ENCODE results near the gene SPRR3.
A peak's percentile ranks its signal among the peaks of the same experiment; 100 is the strongest.

The SPRR3 gene

DNA sequence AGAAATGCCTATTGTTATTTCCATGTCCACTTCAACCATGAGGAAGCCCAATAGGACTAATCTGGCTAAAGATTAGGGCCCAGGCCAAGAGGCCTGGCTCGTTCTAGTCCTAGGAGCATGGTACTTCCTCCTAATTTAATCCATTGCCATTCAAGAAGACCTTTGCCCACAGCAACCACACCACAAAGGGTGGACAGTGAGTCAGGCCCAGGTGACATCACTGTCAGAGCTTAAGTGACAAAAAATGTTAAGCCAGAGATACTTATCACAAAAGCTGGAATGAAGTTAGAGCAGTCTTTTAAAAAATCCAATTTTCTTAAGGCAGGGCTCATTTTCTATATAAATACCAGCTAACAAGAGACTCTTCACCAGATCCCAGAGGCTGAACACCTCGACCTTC is at the start of gene SPRR3:
SPRR3 (plus strand) TSS at position 368 of the 400 bp plus-strand sequence. CDS start 1,272 bp downstream, outside the sequence.
- DNase-seq = no peak

GRCh38 chr1:152953761-152954160 is 47.8 kb upstream of the SPRR3 start:
- no peak for DNase-seq

GRCh38 chr1:152954436-152954835 is 47.1 kb upstream of the SPRR3 start:
- DNase-seq = no peak

DNA sequence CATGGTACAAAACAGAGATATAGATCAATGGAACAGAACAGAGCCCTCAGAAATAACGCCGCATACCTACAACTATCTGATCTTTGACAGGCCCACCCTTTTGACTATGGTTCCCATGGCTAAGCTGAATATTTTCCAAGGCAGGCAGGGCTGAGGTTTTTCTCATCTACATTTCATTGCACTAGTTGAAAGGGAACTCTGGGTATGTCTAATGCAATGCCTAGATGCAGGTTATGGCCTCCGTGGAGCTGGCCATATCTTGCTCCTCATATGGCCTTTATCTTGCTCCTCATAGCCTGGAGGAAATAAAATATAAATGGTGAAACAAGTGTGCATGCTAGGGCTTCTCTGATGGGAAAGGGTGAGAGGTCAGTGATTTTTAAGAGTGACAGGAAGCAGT is 44.0 kb upstream of the SPRR3 start:
- no peak for DNase-seq

GRCh38 chr1:152959273-152959672 is 42.3 kb upstream of the SPRR3 start:
- DNase-seq = no peak

GRCh38 chr1:152959801-152960451 is 41.6 kb upstream of the SPRR3 start:
- no peak for DNase-seq

DNA sequence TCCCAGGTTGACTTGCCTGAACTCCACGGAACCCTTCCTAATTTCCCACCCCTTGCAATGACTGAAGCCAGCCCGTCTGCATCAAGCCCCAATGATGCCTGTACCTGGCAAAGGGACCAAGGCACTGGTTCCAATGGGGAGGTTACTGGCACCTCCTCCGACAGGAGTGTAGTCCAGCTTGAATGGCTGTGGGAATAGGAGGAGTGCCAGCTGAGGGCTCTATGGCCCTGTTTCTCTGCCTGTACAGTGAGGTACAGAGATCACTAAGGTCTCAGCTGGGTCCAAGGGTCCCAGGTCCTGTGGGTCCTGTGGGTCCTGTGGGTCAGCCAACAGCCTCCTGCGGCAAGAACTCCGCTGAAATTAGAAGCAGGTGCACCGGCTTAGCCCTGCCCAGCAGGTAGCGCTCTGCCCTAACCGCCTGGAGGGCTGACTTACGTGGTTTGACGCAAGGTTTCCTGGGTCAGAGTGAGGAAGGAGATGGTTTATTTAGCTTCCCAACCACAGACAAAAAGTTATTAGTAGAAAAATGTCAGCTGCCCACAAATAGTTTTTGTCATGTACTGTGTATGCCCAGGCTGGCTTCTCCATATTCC is 41.0 kb upstream of the SPRR3 start:
- DNase-seq = peak; percentile 30

DNA sequence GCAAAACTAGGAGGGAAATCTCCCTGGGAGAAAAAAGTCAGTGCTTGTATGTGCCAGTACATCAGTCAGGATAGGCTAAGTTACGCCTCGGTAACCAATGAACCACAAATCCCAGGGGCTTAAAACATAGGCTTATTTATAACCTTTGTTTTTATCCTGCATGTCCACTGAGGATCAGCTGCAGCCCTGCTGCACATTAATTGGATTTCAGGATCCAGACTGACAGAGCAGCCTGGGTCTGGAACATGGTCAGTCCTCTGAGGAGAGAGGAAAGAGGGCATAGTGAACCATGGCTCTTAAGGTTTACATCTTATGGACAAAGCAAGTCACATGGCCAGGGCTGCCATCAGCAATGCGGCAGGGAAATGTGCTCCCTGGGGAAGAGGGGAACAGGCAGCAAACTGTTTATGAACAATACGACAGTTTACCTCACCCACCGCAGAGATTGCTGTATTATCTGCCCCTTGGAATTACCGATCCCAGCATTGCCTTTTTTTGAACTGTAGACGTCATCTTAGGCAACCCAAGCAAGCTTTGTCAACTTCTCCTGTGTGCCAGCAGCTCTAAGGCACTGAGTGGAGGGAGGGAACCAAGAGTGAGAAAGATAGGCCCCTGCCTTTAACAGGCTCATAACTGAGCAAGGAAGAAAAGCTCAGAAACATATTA is 40.2 kb upstream of the SPRR3 start:
- no peak for DNase-seq

DNA sequence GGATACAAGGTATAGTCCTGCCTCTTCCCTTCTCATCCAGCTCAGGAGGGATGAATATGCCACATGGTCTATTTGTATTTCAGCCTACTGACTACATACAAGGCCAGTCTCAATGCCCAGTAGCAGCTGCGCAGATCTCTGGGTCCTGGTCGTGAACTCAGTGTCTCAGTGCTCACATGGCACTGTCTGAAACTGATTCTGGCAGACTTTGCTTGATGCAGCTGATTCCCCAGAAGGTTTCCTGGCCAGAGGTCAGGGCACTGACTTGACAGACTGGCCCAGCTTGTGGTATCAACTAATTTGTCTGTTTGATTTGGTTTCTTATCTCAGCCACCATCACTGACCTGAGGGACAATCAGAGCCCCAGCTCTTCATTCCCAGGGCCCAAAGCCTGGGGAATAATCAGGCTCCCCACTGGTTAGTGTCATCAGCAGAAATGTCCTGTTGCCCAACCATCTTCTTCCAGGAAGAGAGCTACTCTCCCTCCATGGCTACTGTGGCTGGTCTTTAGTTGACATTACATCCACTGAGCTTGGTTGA is 38.6 kb upstream of the SPRR3 start:
- DNase-seq = no peak

GRCh38 chr1:152964536-152964935 is 37.0 kb upstream of the SPRR3 start:
- no peak for DNase-seq

- no peak for DNase-seq
These were observed 35.7 kb upstream of the SPRR3 start for GRCh38 chr1:152965853-152966252.

GRCh38 chr1:152967201-152967600 is 34.3 kb upstream of the SPRR3 start:
- DNase-seq = no peak

DNA sequence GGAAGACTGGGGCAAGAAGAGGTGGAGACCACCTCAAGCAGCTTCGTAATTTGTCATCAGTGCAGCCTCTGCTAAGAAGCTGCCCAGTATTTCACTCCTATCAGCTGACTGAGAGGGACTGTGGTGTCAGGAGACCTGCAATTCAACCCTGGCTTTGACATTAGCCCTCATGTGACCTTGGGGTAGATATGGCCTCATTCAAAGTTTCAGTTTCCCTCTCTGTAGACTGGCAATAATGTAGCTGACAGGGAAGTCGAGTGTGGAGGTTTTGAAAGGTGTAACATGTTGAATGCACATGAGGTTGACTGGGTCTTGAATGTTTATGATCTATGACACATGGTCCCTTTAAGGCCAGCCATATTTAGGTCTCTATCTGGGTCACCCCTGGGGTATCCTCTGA is 33.3 kb upstream of the SPRR3 start:
- DNase-seq = peak; percentile 10

DNA sequence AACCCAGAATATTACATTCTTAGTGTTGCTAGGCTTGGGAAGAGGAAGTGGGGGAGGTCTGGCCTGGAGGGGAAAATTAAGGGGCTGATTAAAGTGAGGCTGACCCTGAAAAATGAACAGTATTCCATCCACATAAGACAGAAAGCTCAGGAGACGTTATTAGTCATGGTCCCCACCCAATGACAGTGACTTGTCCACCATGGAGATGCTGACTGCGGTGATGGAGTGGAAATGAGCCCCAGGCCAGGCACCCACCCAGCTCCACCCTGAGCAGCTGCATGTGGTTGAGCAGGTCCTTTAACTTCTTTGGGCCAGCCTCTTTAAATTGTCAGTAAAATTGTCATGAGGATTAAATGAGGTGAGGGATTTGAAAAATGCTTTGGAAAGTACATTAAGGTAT is 32.5 kb upstream of the SPRR3 start:
- DNase-seq = no peak

GRCh38 chr1:152970495-152970894 is 31.1 kb upstream of the SPRR3 start, which contains the start of gene SPRR4:
Gene SPRR4, plus strand, starts transcription at chr1:152970648. Its CDS starts 1,243 bp downstream, at chr1:152971891.
- no peak for DNase-seq

DNA sequence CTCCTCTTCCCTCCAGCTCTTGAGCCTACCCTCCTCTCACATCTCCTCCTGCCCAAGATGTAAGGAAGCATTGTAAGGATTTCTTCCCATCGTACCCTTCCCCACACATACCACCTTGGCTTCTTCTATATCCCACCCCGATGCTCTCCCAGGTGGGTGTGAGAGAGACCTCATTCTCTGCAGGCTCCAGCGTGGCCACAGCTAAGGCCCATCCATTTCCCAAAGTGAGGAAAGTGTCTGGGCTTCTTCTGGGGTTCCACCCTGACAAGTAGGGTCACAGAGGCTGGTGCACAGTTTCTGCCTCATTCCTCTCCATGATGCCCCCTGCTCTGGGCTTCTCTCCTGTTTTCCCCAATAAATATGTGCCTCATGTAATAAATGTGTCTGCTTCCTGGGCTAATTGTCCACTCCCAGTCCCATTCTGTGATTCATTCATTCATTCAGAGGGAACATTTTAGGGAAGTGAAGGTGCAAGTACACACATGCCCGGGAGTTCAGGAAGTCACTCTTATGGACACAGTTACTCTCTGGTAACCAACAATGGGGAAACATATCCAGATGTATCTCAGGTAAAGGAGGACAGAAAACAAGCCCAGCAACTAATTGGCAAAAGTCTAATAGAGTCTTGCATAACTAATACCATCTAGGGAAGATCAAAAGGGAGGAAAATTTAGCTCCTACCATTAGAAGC is 29.2 kb upstream of the SPRR3 start:
- no peak for DNase-seq

DNA sequence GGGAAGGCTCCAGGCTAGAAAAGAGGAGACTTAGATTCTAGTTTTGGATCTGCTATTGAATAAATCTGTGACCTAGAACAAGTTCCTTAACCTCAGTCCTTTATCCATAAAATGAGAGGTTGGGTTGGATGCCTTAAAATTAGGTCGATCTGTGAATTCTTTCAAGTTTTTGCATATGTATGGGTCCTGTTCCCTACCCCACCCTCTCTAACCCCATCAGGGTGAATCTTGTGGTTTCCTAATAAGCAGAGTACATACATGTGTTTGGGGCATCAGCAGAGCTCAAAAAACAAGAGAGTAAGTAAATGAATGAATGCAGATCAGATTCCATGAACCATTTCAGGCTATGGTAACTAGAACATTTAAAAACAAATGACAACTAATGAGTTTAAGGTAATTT is 24.9 kb upstream of the SPRR3 start:
- no peak for DNase-seq

GRCh38 chr1:152977614-152978013 is 23.9 kb upstream of the SPRR3 start:
- no peak for DNase-seq

- no peak for DNase-seq
These were observed 20.9 kb upstream of the SPRR3 start for GRCh38 chr1:152980676-152981075.

GRCh38 chr1:152981146-152981871 is 20.2 kb upstream of the SPRR3 start:
- no peak for DNase-seq

GRCh38 chr1:152982076-152982475 is 19.5 kb upstream of the SPRR3 start:
- no peak for DNase-seq

DNA sequence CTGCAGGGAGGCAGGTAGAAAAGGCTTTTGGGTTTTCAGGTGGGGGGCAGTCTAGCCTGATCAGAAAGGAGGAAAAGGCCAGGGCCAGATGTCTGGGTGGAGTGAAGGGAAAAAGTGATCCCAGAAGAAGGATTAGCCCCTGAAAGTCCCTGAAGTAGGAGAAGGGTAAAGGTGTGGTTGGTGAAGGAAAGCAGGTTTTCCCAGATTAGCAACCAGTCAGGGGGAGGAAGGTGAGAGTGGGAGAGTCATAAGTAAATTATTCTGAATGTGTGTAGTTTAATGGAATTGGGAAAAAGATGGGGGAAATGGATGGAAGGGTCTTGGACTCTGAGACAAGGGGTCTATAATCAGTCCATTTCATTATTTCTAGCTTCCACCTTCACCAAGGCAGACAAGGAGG is 18.3 kb upstream of the SPRR3 start:
- DNase-seq = no peak

DNA sequence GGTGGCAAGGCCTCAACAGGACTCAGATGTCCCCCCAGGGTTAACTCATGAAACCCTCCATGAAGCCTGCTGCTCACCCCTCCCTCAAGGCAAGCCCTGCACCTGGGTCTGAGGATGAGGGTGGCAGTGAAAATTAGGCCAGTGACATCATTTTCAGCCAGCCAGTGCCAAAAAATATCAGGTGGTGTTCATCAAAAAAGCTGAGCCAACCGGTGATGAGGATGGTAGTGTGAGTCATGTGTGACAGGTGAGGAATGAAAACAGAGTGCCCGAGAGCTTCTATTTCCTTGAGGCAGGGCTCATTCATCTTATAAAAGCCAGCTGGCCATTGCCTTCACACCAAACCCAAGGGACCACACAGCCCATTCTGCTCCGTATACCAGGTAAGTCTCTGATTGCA is 17.8 kb upstream of the SPRR3 start, which contains the start of gene SPRR1A:
SPRR1A (plus strand) TSS at position 339 of the 400 bp plus-strand sequence. CDS start 1,150 bp downstream, outside the sequence.
- DNase-seq = no peak
